Measurements from ENCODE around the gene TIMM13. TPM values are rescaled to one million over a fixed set of nuclear protein-coding genes. Genes with fewer than 3 reads are reported as not detected.

Gene TIMM13
- total and polyA plus RNA-seq, 2 donors (not counting 3 experiments of a cell fraction or from before 2014, with no cell fraction given): 154 to 160 TPM

DNA sequence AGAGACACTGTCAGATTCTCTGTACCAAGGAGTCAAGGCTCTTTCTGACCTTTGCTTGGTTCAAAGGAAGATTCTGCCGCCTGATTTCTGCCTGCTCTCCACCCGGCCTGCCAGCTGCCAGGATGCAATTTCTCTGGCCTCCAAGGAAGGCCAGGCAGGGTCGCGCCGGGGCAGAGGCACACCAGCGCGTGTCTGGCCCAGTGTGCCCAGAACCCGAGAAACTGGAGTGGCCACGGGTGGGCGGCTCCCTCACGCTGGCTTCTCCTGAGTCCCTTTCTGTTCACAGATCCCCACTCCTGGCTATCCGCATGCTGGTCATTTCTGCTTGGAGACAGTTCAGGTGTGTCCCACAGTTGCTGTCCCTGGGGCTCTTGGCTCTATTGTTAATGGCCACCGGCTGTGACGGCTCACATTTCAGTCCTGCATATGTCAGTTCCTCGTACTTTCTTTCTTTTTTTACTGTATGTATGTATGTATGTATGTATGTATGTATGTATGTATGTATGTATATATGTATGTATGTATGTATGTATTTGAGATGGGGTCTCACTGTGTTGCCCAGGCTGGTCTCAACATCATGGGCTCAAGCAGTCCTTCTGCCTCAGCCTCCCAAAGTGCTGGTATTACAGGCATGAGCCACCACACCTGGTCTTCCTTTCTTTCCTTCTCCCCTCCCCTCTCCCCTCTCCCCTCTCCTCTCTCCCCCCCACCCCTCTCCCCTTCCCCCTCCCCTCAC, 50.4 kb downstream of the TIMM13 start:
- CTCF ChIA-PET: no interaction called here
- no TSS peak for BruUV-seq (replicated peaks)
- no peak overlapping the region for H3K9ac ChIP-seq (replicated peaks; ENCODE audit: extremely low read depth, insufficient read depth, low read length)
- no peak overlapping the region for H3K4me3 ChIP-seq (replicated peaks in 1 of 3; ENCODE audit: insufficient read depth in 1 of 3, low read depth in 1 of 3, low read length in 3 of 3)
- intact Hi-C loops (cut with micrococcal nuclease) (no loop called here), dilution Hi-C loops (cut with MboI; ENCODE audit: extremely low pct_ligation_motif_present, low sequenced_read_pairs) (no loop called here)
- H3K27me3 ChIP-seq (ENCODE audit: control insufficient read depth in 2 of 2, insufficient read depth in 2 of 2, low read length in 2 of 2): peaks cover 0 to 2% of the 10 kb centered on the region in 2 experiments
- DNase-seq (ENCODE audit: low read depth, low spot score) (no peak), FAIRE-seq (no peak)
- no peaks in the 10 kb centered on the region for H4K20me1 ChIP-seq (replicated peaks; ENCODE audit: control insufficient read depth, extremely low read depth, insufficient read depth, low read length)
- no peaks in the 10 kb centered on the region for H3K4me1 ChIP-seq (ENCODE audit: control insufficient read depth, extremely low read depth, insufficient read depth, low read length)
- H3K27ac ChIP-seq (ENCODE audit: insufficient read depth, low read depth, low read length): no peak overlapping the region
- TF ChIP-seq POLR2AphosphoS5 (IDR thresholded peaks at IDR 0.05; ENCODE audit: insufficient read depth, low read depth, low read length): no peak
- TF ChIP-seq CTCF (IDR thresholded peaks at IDR 0.05; ENCODE audit: extremely low read depth in 1 of 2, insufficient read depth in 1 of 2, low read depth in 1 of 2, low read length in 2 of 2): no peak
- no peak for TF ChIP-seq MYC (IDR thresholded peaks at IDR 0.05; ENCODE audit: low read depth, low read length)
- no peaks in the 10 kb centered on the region for H3K9me1 ChIP-seq (replicated peaks; ENCODE audit: control insufficient read depth, extremely low read depth, insufficient read depth, low read length)
- no peaks in the 10 kb centered on the region for H3K9me3 ChIP-seq (replicated peaks; ENCODE audit: control insufficient read depth, insufficient read depth, low read length)
- no peak overlapping the region for H2AFZ ChIP-seq (ENCODE audit: low read depth, low read length)
- no peak overlapping the region for H3K4me2 ChIP-seq (ENCODE audit: insufficient read depth, low read length)
- POLR2A ChIA-PET: no interaction called here
- no peaks in the 10 kb centered on the region for H3K36me3 ChIP-seq (ENCODE audit: control insufficient read depth in 2 of 2, extremely low read depth in 1 of 2, insufficient read depth in 2 of 2, low read length in 2 of 2)
- H3K79me2 ChIP-seq (ENCODE audit: control insufficient read depth, insufficient read depth, low read length): no peaks in the 10 kb centered on the region

Small RNA genes lying within 50 kb of the gene (microRNA-seq; reads per million reads assigned to microRNA genes)
- gene MIR7108 (ENCODE audit: borderline number of aligned reads, borderline replicate concordance): 1.5 reads per million

Other genes starting within 250 kb of the TIMM13 start
- gene PLEKHJ1, start 191.3 kb downstream of the TIMM13 start, total RNA-seq: 73.4 and 82.4 TPM in 2 replicates
- 115 and 125 TPM in 2 replicates for gene PLEKHJ1, start 191.3 kb downstream of the TIMM13 start, polyA plus RNA-seq
- gene SF3A2, start 190.8 kb downstream of the TIMM13 start, total RNA-seq: 140 and 164 TPM in 2 replicates
- gene SF3A2, start 190.8 kb downstream of the TIMM13 start, polyA plus RNA-seq: 19.1 and 21.5 TPM in 2 replicates
- gene AMH, start 178.3 kb downstream of the TIMM13 start, total RNA-seq: 7.5 and 9.6 TPM in 2 replicates
- gene AMH, start 178.3 kb downstream of the TIMM13 start, polyA plus RNA-seq: 3.3 and 4.3 TPM in 2 replicates
- gene JSRP1, start 171.2 kb downstream of the TIMM13 start, total RNA-seq: not detected in 2 replicates
- not detected in 2 replicates for gene JSRP1, start 171.2 kb downstream of the TIMM13 start, polyA plus RNA-seq
- not detected in 2 replicates for gene PEAK3, start 145.4 kb downstream of the TIMM13 start, total RNA-seq
- gene PEAK3, start 145.4 kb downstream of the TIMM13 start, polyA plus RNA-seq: 0.03 TPM in 1 of 2 replicates, not detected in the other
- gene LINGO3, start 119.4 kb downstream of the TIMM13 start, total RNA-seq: not detected in 2 replicates
- gene LINGO3, start 119.4 kb downstream of the TIMM13 start, polyA plus RNA-seq: not detected in 2 replicates
- 124 and 131 TPM in 2 replicates for gene LSM7, start 99.0 kb downstream of the TIMM13 start, total RNA-seq
- gene LSM7, start 99.0 kb downstream of the TIMM13 start, polyA plus RNA-seq: 673 and 777 TPM in 2 replicates
- 59.8 and 62.7 TPM in 2 replicates for gene SPPL2B, start 98.9 kb downstream of the TIMM13 start, total RNA-seq
- 60.7 and 72.8 TPM in 2 replicates for gene SPPL2B, start 98.9 kb downstream of the TIMM13 start, polyA plus RNA-seq
- not detected in 2 replicates for gene TMPRSS9, start 67.3 kb downstream of the TIMM13 start, total RNA-seq
- gene TMPRSS9, start 67.3 kb downstream of the TIMM13 start, polyA plus RNA-seq: not detected in 2 replicates
- 147 and 153 TPM in 2 replicates for gene LMNB2, start 29.4 kb upstream of the TIMM13 start, total RNA-seq
- 176 and 203 TPM in 2 replicates for gene LMNB2, start 29.4 kb upstream of the TIMM13 start, polyA plus RNA-seq
- 61.3 and 75.9 TPM in 2 replicates for gene GADD45B, start 48.5 kb upstream of the TIMM13 start, total RNA-seq
- gene GADD45B, start 48.5 kb upstream of the TIMM13 start, polyA plus RNA-seq: 249 and 267 TPM in 2 replicates

All from endothelial cell of umbilical vein (primary cell).